IPS DF 19.7 (cell line): ENCODE results near the gene SNRPD1.
"Not testable (repeated sequence)": the region's sequence is repeated elsewhere in the genome, so short reads cannot be mapped to it uniquely, and the experiment has no call there.

Experiments used
- DNase-seq: peaks from one replicate; pipeline ENCODE4 v3.0.0-alpha.2; 2013; ENCODE audit warnings: low read depth, low spot score

The SNRPD1 gene

DNA sequence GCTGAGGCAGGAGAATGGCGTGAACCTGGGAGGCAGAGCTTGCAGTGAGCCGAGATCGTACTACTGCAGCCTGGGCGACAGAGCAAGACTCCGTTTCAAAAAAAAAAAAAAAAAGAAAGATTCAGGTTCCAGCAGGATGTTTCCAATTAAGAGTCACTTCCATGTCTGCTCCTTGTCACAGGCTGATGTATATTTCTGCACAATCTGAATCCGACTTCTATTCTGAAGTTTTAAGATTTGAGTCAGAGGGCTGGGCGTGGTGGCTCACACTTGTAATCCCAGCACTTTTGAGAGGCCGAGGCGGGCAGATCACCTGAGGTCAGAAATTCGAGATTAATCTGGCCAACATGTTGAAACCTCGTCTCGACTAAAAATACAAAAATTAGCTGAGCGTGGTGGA, 24.7 kb downstream of the SNRPD1 start:
- no peak for DNase-seq

DNA sequence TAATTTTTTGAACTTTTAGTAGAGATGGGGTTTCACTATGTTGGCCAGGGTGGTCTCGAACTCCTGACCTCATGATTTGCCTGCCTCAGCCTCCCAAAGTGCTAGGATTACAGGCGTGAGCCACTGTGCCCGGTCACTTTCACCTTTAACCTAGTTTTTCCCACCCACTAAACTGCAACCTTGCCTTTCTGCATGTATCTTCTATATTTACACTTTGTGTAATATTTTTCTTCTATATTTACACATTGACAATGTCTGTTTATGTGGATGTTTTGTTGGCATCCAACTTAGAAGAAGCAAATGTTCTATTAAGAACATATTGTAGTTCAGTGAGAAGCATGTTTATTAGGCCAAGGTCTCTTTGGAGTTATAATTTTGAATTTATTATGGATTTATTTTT, 26.7 kb downstream of the SNRPD1 start:
- no peak for DNase-seq

DNA sequence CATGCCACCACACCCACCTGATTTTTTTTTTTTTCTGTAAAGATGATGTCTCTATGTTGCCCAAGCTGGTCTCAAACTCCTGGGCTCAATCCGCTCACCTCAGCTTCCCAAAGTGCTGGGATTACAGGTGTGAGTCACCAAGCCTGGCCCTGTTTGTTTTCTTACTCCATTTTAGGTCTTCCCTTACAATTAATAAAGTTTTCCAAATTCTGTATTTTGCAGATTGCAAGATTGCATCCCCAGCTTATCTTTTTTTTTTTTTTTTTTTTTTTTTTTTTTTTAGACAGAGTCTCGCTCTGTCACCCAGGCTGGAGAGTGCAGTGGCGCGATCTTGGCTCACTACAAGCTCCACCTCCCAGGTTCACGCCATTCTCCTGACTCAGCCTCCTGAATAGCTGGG, 28.3 kb downstream of the SNRPD1 start:
- not testable (repeated sequence) for DNase-seq

DNA sequence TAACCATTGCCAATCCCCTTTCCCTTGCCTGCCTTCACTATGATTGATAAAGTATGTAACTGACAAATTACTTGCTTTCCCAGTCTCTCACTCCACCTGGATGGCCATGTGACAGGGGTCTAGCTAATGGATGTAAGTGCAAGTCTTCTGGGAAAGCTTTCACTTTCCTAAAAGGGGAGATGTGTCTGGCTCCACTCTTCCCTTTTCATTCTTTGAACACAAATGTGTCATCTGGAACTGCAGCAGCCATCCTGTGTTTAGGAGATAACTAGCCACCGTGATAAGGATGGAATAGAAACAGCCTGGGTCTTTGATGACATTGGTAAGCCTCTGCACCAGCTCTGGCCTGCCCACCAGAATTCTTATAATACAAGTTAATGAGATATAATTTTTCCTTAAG, 38.2 kb downstream of the SNRPD1 start:
- no peak for DNase-seq

DNA sequence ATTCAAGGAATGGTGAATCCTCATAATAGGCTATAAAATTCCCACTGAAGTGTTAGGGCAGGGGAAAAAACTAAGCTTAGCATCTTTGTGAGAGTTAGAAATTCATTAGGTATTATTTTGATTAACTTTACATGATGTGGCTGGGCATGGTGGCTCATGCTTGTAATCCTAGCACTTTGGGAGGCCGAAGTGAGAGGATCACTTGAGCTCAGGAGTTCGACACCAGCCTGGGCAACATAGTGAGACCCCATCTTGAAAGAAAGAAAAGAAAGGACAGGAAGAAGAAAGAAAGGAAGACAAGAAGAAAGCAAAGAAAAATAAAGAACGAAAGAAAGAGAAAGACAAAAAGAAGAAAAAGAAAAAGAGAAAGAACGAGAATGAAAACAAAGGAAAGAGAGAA, 40.0 kb downstream of the SNRPD1 start:
- no peak for DNase-seq

DNA sequence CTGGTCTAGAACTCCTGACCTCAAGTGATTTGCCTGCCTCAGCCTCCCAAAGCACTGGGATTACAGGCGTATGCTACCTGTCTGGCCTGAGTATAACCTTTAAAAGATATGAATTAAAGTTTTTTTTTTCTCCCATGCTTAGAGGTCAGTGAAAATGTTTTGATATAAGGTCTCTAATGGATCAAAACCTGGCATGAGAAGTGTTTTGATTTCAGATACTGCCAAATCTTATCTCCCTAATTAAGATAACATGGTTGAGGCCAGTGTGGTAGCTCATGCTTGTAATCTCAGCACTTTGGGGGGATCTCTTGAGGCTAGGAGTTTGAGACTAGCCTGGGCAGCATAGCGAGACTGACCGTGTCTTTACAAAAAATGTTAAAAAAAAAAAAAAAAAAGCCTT, 41.2 kb downstream of the SNRPD1 start:
- no peak for DNase-seq

DNA sequence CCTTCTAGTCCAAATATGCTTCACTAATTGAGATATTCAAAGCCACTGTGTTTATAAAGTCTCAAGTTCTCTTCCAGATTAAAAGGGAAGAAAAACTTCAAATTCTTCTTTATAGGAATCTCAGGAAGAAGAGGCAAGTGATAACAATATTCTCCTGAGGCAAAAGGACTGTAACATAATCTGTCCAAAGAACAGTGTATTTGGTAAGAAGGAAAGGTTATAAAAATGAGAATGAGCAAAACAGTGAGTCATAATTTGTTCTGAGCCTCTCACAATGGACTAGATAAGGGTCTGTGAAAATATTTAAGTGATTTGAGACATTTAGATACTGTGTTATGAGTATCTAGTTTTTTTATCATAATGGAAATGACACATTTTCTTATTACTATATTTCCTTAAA, 44.3 kb downstream of the SNRPD1 start:
- no peak for DNase-seq

DNA sequence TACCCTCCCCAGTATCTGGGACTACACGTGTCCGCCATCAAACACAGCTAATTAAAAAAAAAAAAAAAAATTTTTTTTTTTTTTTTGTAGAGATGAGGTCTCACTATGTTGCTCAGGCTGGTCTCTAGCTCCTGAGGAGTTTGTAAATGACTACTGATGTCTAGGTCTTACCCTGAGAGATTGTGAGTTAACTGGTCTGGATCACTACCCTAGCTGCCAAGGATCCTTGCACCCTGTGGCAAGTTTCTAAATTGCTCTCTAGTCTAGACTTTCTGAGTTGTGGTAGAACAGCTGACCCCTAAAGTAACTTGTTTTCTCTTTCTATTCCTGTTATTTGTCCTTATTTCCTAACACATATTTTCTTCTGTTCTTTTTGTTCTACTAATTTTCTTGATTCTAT, 48.0 kb downstream of the SNRPD1 start:
- no peak for DNase-seq

DNA sequence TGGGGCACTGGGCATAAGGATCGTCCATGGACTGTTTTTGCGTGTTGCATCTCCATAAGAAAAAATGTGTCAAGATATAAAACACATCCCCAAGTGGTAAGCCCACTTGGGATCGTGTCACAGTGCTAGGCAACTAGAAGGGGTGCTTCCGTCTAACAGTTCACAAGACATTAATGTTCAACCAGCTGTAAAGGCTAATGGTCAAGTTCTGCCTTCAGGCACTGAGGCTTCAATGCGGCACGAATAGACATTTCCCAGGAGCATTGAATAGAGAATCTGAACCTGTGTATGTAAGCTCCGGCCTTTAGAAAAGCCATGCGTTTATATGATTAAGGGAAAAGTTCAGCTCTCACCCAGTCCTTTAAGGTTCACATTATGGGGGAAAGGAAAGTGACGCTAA, 50.5 kb downstream of the SNRPD1 start:
- no peak for DNase-seq

DNA sequence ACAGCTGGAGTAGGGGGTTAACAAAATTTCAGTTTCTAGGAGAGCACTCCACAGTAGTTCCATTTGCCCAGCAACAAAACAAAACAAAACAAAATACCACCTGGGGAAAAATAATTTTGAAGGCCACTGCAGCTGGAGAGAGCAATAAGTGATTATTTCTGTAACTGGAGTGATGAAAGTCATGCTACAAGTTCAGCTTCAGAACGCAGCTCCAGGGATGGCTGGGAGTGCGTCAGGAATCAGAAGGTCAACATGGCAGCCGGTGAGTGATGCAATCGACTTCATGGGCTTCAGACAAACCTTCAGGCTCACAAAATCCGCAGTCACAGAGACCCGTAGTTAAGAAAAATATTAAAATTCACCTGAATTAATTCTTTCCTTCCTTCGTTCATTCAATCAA, 51.5 kb downstream of the SNRPD1 start:
- DNase-seq: no peak

DNA sequence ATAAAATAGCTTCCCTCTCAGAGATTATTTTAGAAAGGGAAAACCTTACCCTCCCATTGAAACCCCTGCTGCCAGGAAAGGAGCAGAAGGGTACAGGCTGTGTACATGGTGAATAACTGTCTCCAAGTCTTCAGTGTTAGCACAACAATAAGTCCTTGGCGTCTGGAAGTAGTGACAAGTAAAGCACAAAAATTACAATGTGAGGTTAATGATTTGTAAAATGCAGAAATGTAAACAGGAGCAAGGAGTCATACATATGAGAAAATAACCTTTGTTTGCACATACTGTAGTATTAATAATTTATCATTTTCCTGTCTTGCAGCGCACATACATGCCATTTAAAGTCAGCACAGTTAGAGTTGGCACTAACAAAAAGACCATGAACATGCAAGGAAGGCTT, 52.0 kb downstream of the SNRPD1 start:
- no peak for DNase-seq

DNA sequence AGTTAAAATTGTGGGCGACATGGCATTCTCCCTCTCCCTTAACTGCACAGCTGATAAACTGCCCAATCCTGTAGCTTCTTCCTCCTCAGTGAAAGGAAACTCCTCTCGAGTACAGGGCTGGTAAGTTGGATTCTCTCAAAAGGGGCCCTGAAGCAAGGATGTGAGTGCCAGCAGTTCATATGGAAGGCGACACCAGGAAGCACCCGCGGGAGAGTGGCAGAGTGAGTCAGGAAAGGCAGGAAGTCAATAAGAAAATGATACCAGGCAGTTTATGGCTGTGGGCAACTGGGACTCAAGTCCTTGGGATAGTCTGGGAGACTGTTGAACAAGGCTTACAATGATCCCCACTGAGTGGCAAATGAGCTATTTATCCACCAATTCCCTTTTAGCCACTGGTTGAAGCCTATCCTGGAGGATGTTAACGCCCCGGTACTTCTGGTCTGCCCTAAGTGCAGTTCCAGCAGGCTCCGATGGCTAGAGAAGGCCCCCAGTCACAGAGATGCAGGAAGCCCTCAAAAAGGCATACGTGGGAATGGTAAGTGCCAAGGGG, 57.7 kb downstream of the SNRPD1 start:
- no peak for DNase-seq

DNA sequence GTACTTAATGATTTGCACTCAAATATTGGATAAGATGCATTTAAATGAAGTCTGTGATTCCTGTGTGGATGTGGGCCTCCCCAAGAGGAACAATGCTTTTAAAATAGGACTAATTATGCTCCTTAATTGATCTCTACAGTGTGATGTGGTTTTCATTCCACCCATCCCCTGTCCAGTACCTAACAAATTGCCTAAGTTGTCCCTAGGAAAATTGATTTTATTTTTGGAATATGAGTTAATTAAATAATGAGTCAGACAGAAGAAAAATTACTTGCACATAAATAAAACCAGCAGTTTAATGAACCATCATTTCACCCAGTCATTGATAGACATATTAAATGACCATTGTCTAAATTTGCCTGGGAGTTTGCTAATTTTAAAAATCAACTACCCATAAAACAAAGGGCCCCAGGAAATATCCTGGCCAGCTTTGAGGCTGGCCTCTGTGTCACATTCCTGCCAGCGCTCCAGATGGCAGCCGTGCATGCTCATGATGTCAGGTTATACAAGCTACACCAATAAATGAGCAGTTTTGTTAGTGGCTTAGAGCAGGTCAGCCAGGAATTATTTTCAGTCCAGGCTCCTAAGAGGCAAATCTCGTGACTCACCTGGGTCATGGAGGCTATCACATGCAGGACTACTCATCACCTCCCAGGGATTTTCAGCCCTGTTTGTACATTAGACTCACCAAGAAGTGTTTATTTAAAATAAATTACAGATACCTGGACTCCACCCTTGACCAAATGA, 60.6 kb downstream of the SNRPD1 start:
- DNase-seq: no peak

DNA sequence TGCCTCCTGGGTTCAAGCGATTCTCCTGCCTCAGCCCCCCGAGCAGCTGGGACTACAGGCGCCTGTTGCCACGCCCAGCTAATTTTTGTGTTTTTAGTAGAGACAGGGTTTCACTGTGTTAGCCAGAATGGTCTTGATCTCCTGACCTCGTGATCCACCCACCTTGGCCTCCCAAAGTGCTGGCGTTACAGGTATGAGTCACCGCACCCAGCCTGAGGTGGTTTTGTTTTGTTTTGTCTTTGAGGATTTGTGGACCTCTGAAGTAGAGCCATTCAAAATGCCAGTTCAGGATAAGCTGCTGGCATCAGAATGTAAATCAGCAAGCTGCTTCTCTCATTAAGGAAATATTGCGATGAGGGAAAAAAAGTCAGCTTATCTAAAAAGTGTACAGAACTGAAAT, 63.2 kb downstream of the SNRPD1 start:
- DNase-seq: not testable (repeated sequence)

DNA sequence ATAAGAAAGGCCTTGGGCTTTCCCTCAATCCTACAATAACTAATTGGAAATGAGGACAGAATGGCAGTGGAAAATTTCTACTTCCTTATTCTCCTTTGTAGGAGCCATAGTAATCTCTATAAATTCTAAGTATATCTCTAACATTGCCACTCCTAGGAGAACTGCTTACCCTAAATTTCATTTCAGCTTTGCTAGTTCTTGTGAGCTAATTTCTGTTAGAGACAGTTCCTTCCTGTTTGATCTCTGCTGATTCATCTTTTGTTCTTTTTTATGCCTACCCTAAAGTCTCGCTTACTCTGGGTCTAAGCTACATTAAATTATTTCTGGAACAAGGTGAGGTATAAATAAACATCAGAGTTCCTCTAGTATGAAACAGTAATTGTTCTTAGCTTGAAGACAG, 66.7 kb downstream of the SNRPD1 start:
- DNase-seq: no peak

DNA sequence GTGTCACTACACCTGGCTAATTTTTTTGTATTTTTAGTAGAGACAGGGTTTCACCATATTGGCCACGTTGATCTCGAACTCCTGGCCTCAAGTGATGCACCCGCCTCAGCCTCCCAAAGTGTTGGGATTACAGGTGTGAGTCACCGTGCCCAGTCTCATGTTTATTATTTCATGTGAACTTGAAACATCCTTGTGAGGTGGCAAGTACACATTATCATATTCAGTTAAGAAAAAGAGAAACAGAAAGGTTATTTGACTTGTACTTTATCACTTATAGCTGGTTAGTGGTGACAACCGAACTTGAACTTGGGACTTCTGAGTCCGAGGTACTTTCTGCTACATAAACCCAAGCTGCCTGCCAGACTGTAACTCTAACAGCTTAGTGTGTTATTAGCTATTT, 68.0 kb downstream of the SNRPD1 start:
- no peak for DNase-seq

DNA sequence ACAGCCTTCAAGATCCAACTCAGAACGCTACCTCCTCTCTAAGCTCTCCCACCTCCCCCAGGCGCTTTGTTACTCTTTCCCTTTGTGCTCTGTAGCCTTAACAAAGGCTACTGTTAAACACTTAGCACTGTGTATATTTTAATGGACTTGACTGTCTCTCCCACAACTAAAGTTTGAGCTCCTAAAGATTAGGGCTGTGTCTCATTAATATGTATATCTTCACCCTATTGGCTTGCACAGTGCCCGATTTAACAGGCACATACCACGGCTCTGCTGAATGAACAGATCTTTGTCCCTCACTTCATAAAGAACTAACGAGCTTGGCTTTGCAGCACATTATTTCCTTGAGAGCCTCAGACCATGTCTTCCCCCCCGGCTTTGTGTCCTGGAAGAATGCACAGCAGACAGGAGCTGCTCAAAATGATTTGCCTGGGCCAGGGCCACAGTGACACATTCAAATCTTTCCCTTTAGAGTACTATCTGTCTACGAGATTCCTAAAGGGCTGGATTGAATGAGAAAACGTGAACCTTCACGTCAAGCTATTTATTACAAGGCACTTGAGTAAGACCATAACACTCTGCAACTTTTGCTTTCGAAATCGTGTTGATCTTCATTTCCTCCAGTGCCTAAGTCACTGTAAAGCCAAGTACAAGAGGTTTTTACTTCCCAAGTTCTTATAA, 70.4 kb downstream of the SNRPD1 start:
- DNase-seq: no peak
